HepG2 (cell line): ENCODE data around the gene MBOAT7. TPM values are rescaled to one million over a fixed set of nuclear protein-coding genes. Genes with fewer than 3 reads are reported as not detected.

Experiments used
- ATAC-seq: fragments of 200-7000 bp; cut with Tn5 transposase; 3 replicates; pipeline ENCODE4 v1.9.1; 2020; ENCODE audit warnings: mild to moderate bottlenecking, moderate library complexity
- BruUV-seq: library from RNA; stranded (reverse); fragments of 400-500 nt; replicated peaks from 2 replicates; lab custom pipeline; 2021; lab: Mats Ljungman, UMichigan
- CTCF ChIA-PET: fragments of 300-600 bp; formaldehyde crosslinking; extraction: SDS; loops from one replicate; lab custom pipeline; 2021; ENCODE audit warnings: low total read pairs, inconsistent platforms, low intra/inter-chr PET ratio; lab: Yijun Ruan, JAX
- POLR2A ChIA-PET: fragments of 350-600 bp; sonication (Branson Sonifier 250); formaldehyde crosslinking; loops from one replicate; lab custom pipeline; 2020; ENCODE audit warnings: antibody characterized with exemption, inconsistent platforms; lab: Yijun Ruan, JAX
- DNase-seq: peaks from one replicate; pipeline ENCODE4 v3.0.0-alpha.2; 2015; ENCODE audit warnings: low spot score
- FAIRE-seq: peaks from 3 replicates; lab custom pipeline; 2011; peaks lifted over from hg19 to GRCh38; lab: Jason Lieb, UNC
- H2AFZ ChIP-seq: one replicate; pipeline ENCODE4 v1.6.1; 2011; ENCODE audit warnings: low read length, inconsistent platforms
- H3K27ac ChIP-seq: fragments of 300-600 bp; 3 replicates; pipeline ENCODE4 v1.8.0; 2011; ENCODE audit warnings: mixed run types, mild to moderate bottlenecking, mixed read lengths, low read length, inconsistent platforms; ENCODE audit not compliant: insufficient read depth; ENCODE audit errors: extremely low read length
- H3K27me3 ChIP-seq, 2 experiments: fragments of 200-600 bp in 1 of 2; 2 replicates in 1 of 2; 3 replicates in 1 of 2; pipeline versions ENCODE4 v1.6.0 to v1.8.0; 2011; ENCODE audit warnings: low read length in 2 of 2, mild to moderate bottlenecking in 2 of 2, moderate library complexity in 2 of 2, inconsistent platforms in 1 of 2; ENCODE audit not compliant: insufficient read depth in 2 of 2, control insufficient read depth in 1 of 2
- H3K36me3 ChIP-seq, 2 experiments: fragments of 200-600 bp in 1 of 2; replicated peaks in 1 of 2; 2 replicates in 1 of 2; 3 replicates in 1 of 2; pipeline versions ENCODE4 v1.5.1 to v1.8.0; 2011; ENCODE audit warnings: low read length in 2 of 2, inconsistent platforms in 1 of 2; ENCODE audit not compliant: insufficient read depth in 2 of 2, control insufficient read depth in 1 of 2
- H3K4me1 ChIP-seq: 2 replicates; pipeline ENCODE4 v1.5.1; 2012; ENCODE audit warnings: low read length, inconsistent platforms; ENCODE audit not compliant: insufficient read depth
- H3K4me2 ChIP-seq: 2 replicates; pipeline ENCODE4 v1.6.0; 2011; ENCODE audit warnings: low read depth, low read length, inconsistent platforms
- H3K4me3 ChIP-seq, 3 experiments: fragments of 200-600 bp in 1 of 3; sonication (generic), shearing (Covaris generic) in 1 of 3; replicated peaks in 1 of 3; 2 replicates each; pipeline ENCODE4 v1.5.1; 2011 to 2016; ENCODE audit warnings: low read length in 3 of 3, inconsistent platforms in 2 of 3, low read depth in 2 of 3, mild to moderate bottlenecking in 2 of 3, control low read depth in 1 of 3, mixed read lengths in 1 of 3; ENCODE audit not compliant: insufficient read depth in 1 of 3
- H3K79me2 ChIP-seq: one replicate; pipeline ENCODE4 v1.6.1; 2011; ENCODE audit warnings: low read length, inconsistent platforms; ENCODE audit not compliant: insufficient read depth
- H3K9ac ChIP-seq: 2 replicates; pipeline ENCODE4 v1.6.0; 2011; ENCODE audit warnings: mild to moderate bottlenecking, low read depth, low read length, inconsistent platforms; ENCODE audit not compliant: insufficient read depth
- H3K9me3 ChIP-seq: 2 replicates; pipeline ENCODE4 v1.5.1; 2012; ENCODE audit warnings: mild to moderate bottlenecking, low read length
- H4K20me1 ChIP-seq: 2 replicates; pipeline ENCODE4 v1.6.0; 2011; ENCODE audit warnings: inconsistent platforms, mild to moderate bottlenecking, low read length, moderate library complexity; ENCODE audit not compliant: insufficient read depth
- EEA1 ChIP-seq: sonication (generic); formaldehyde crosslinking; IDR thresholded peaks from 2 replicates; pipeline ENCODE4 v1.5.1; 2020; ENCODE audit warnings: mild to moderate bottlenecking, missing genetic modification reagents, borderline replicate concordance
- GABPB1 ChIP-seq: IDR thresholded peaks from 2 replicates; pipeline ENCODE4 v1.6.1; 2016; ENCODE audit warnings: mild to moderate bottlenecking, missing genetic modification reagents, moderate library complexity, missing compliant biosample characterization
- PHF5A ChIP-seq: IDR thresholded peaks from one replicate; pipeline ENCODE4 v1.6.1; 2018; ENCODE audit warnings: low read depth, missing genetic modification reagents; ENCODE audit not compliant: unreplicated experiment
- YY1 ChIP-seq: IDR thresholded peaks from 2 replicates; pipeline ENCODE4 v1.6.1; 2011; ENCODE audit warnings: low read length, low read depth, moderate library complexity, mild to moderate bottlenecking; ENCODE audit not compliant: insufficient read depth, insufficient replicate concordance
- ZFP37 ChIP-seq: sonication (generic); formaldehyde crosslinking; IDR thresholded peaks from 2 replicates; pipeline ENCODE4 v1.4.0; 2020; ENCODE audit warnings: missing genetic modification reagents, borderline replicate concordance
- ZNF142 ChIP-seq: sonication (generic); formaldehyde crosslinking; IDR thresholded peaks from 2 replicates; pipeline ENCODE4 v1.4.0; 2020; ENCODE audit warnings: missing genetic modification reagents
- ZNF263 ChIP-seq: sonication (generic); formaldehyde crosslinking; IDR thresholded peaks from 2 replicates; pipeline ENCODE4 v1.4.0; 2020; ENCODE audit warnings: missing genetic modification reagents
- ZNF430 ChIP-seq: sonication (generic); formaldehyde crosslinking; IDR thresholded peaks from 2 replicates; pipeline ENCODE4 v1.9.0; 2021; ENCODE audit warnings: mild to moderate bottlenecking, missing genetic modification reagents
- ZNF460 ChIP-seq: sonication (generic); formaldehyde crosslinking; IDR thresholded peaks from 2 replicates; pipeline ENCODE4 v1.5.1; 2020; ENCODE audit warnings: missing genetic modification reagents, mild to moderate bottlenecking, borderline replicate concordance
- ZNF605 ChIP-seq: sonication (generic); formaldehyde crosslinking; IDR thresholded peaks from 2 replicates; pipeline ENCODE4 v1.8.0; 2022; ENCODE audit warnings: mild to moderate bottlenecking, missing genetic modification reagents
- WGBS: methylation state at CpG from one replicate; pipeline ENCODE4 v1.1.6; 2017; ENCODE audit warnings: low lambda C conversion rate; 5-methylcytosine and 5-hydroxymethylcytosine counted together
- in situ Hi-C: cut with HindIII; loops from 2 replicates; pipeline ENCODE4 v1.10.0; 2017; ENCODE audit warnings: low pct_unique_long_range_greater_than_20kb; ENCODE audit not compliant: extremely low pct_ligation_motif_present
- intact Hi-C: fragments of 100-400 bp; cut with micrococcal nuclease; formaldehyde crosslinking; loops from one replicate; pipeline ENCODE4 v1.10.0; 2022; ENCODE audit not compliant: unreplicated experiment
- polyA plus RNA-seq, 8 experiments: library from polyadenylated mRNA; depleted of rRNA in 3 of 8; stranded (reverse) in 7 of 8; unstranded in 1 of 8; fragments of >200 nt; fragmentation: Illumina TruSeq in 4 of 8; extraction: Trizol in 4 of 8; gene quantifications; 2 replicates each; pipeline versions ENCODE4 v1.2.1 to v1.2.3, GENCODE V29; 2011 to 2016; ENCODE audit warnings: low read depth in 4 of 8, missing spikeins in 1 of 8, mixed read lengths in 1 of 8; ENCODE audit not compliant: insufficient read depth in 1 of 8
- total RNA-seq, 5 experiments: library from RNA; depleted of rRNA; stranded (reverse); fragments of >200 nt; fragmentation: Illumina TruSeq; extraction: Trizol; gene quantifications; 2 replicates each; pipeline ENCODE4 v1.2.3, GENCODE V29; 2016; ENCODE audit warnings: low read depth in 1 of 5

The MBOAT7 gene
- total and polyA plus RNA-seq, 2 of the 13 experiments (the other 11 are each of a cell fraction or from before 2014, with no cell fraction given) = 22.2 to 25.5 TPM

- TF ChIP-seq GABPB1 (CRISPR knock-in tag) = peak; percentile 49; the same call in 1 of the 2 replicates
- TF ChIP-seq PHF5A (CRISPR knock-in tag) = peak; percentile 57
- TF ChIP-seq ZNF430 = 0 out of 2 replicates have a peak, but pooled peaks have one; percentile 29
- TF ChIP-seq ZFP37 = 0 out of 2 replicates have a peak, but pooled peaks have one; percentile 36
- TF ChIP-seq ZNF605 (CRISPR knock-in tag) = peak; percentile 78; the same call in 1 of the 2 replicates
- TF ChIP-seq YY1 = peak; percentile 60
- no peak for TF ChIP-seq EEA1 (CRISPR knock-in tag)
Measured at GRCh38 chr19:54231077-54231931, 41.9 kb upstream of the MBOAT7 start (continued).

- no TSS peak for BruUV-seq
- Histone ChIP-seq H3K4me2 (no peak overlapping the region), H3K79me2 (no peaks in the 10 kb centered on the region), H3K9ac (no peak overlapping the region), H3K27me3 (peaks cover 1 to 19% of the 10 kb centered on the region in 2 experiments; a peak in 3 of 5 replicates), H3K27ac (no peak overlapping the region), H3K9me3 (peaks cover 4% of the 10 kb centered on the region; the same call in 1 of the 2 replicates), H3K36me3 (no peaks in the 10 kb centered on the region), H2AFZ (no peak overlapping the region), H3K4me1 (peaks cover 11% of the 10 kb centered on the region), H4K20me1 (no peaks in the 10 kb centered on the region), H3K4me3 (no peak overlapping the region)
- ATAC-seq (no peak), DNase-seq (no peak), FAIRE-seq (no peak)
- in situ Hi-C loops = no loop called here
- CTCF ChIA-PET = interaction anchor here (2.4 kb wide), 1 partner anchor 41 kb away, joined by 7 read pairs; the partner anchor contains the start of gene MBOAT7
- intact Hi-C loops = loop anchor here (2.0 to 5.0 kb wide), 4 partner anchors 19 to 71 kb away; partner anchors contain the start of genes LENG1 and TSEN34
- POLR2A ChIA-PET = interaction anchor here (0.6 kb wide), 1 partner anchor 34 kb away, joined by 5 read pairs; no protein-coding TSS in a partner anchor
- WGBS = 48% methylated on average over 7 of the region's 7 CpGs
- no peak for TF ChIP-seq ZNF263 (CRISPR knock-in tag)
- no peak for TF ChIP-seq ZNF142 (CRISPR knock-in tag)
- no peak for TF ChIP-seq ZNF460 (CRISPR knock-in tag)
Measured at GRCh38 chr19:54230031-54230430, 40.7 kb upstream of the MBOAT7 start.
